HL-60/S4 treated with retinoic acid at 250 ng/mL for 4 days and 3 days (cell line): ENCODE measurements around the gene FBXO47.

Source experiments
- in situ Hi-C: fragments of 300-500 bp; cut with MboI; formaldehyde crosslinking; loops from 2 replicates; pipeline ENCODE4 v1.7.0; 2022; ENCODE audit warnings: low sequenced_read_pairs

FBXO47 gene

GRCh38 chr17:38907930-38908675 is 59.1 kb downstream of the FBXO47 start:
- in situ Hi-C loops: no loop called here

- in situ Hi-C loops: no loop called here
Measured at GRCh38 chr17:38906460-38907228, 60.6 kb downstream of the FBXO47 start.

- in situ Hi-C loops: no loop called here
Measured at GRCh38 chr17:38905375-38905774, 61.8 kb downstream of the FBXO47 start.

GRCh38 chr17:38904892-38905291 is 62.3 kb downstream of the FBXO47 start:
- in situ Hi-C loops: no loop called here

- in situ Hi-C loops: no loop called here
Measured at GRCh38 chr17:38903404-38903803, 63.8 kb downstream of the FBXO47 start.

GRCh38 chr17:38900978-38901656 is 66.1 kb downstream of the FBXO47 start:
- in situ Hi-C loops: no loop called here

- in situ Hi-C loops: no loop called here
Measured at GRCh38 chr17:38899421-38899820, 67.8 kb downstream of the FBXO47 start.

GRCh38 chr17:38898812-38899348 is 68.3 kb downstream of the FBXO47 start:
- in situ Hi-C loops: no loop called here

- in situ Hi-C loops: no loop called here
Measured at GRCh38 chr17:38898291-38898679, 68.9 kb downstream of the FBXO47 start.

GRCh38 chr17:38897671-38898290 is 69.4 kb downstream of the FBXO47 start:
- in situ Hi-C loops: no loop called here

- in situ Hi-C loops: no loop called here
Measured at GRCh38 chr17:38897176-38897575, 70.0 kb downstream of the FBXO47 start.

- in situ Hi-C loops: no loop called here
Measured at GRCh38 chr17:38896346-38896954, 70.8 kb downstream of the FBXO47 start.

- in situ Hi-C loops: no loop called here
Measured at GRCh38 chr17:38894276-38894675, 72.9 kb downstream of the FBXO47 start.

GRCh38 chr17:38893607-38894006 is 73.6 kb downstream of the FBXO47 start:
- in situ Hi-C loops: no loop called here

GRCh38 chr17:38893113-38893512 is 74.1 kb downstream of the FBXO47 start:
- in situ Hi-C loops: no loop called here

GRCh38 chr17:38892620-38893019 is 74.6 kb downstream of the FBXO47 start:
- in situ Hi-C loops: no loop called here

GRCh38 chr17:38892083-38892482 is 75.1 kb downstream of the FBXO47 start:
- in situ Hi-C loops: no loop called here

GRCh38 chr17:38891441-38891840 is 75.8 kb downstream of the FBXO47 start:
- in situ Hi-C loops: no loop called here

GRCh38 chr17:38890410-38890746 is 76.8 kb downstream of the FBXO47 start:
- in situ Hi-C loops: no loop called here

- in situ Hi-C loops: no loop called here
Measured at GRCh38 chr17:38889745-38890409, 77.3 kb downstream of the FBXO47 start.
